HepG2 (cell line): ENCODE results near the gene TBL3. TPM values are rescaled to one million over a fixed set of nuclear protein-coding genes. Genes with fewer than 3 reads are reported as not detected.
"Not testable (repeated sequence)": the region's sequence is repeated elsewhere in the genome, so short reads cannot be mapped to it uniquely, and the experiment has no call there.

Source experiments
- ARID2 ChIP-seq: sonication (generic); formaldehyde crosslinking; IDR thresholded peaks from 2 replicates; pipeline ENCODE4 v1.8.1; 2022; ENCODE audit warnings: mild to moderate bottlenecking, missing genetic modification reagents, borderline replicate concordance
- DRAP1 ChIP-seq: IDR thresholded peaks from 2 replicates; pipeline ENCODE4 v1.6.1; 2016; ENCODE audit warnings: missing genetic modification reagents, missing compliant biosample characterization
- MAZ ChIP-seq, 2 experiments: sonication (generic) in 1 of 2; formaldehyde crosslinking in 1 of 2; IDR thresholded peaks; 2 replicates each; pipeline versions ENCODE4 v1.5.0 to v1.6.1; 2012 to 2020; ENCODE audit warnings: low read depth in 2 of 2, mild to moderate bottlenecking in 2 of 2, borderline replicate concordance in 1 of 2, improper control_type of control experiment in 1 of 2, low read length in 1 of 2, missing genetic modification reagents in 1 of 2, moderate library complexity in 1 of 2
- NAIF1 ChIP-seq: sonication (generic); formaldehyde crosslinking; IDR thresholded peaks from 2 replicates; pipeline ENCODE4 v1.5.0; 2020; ENCODE audit warnings: mild to moderate bottlenecking, missing genetic modification reagents, borderline replicate concordance
- RARA ChIP-seq: IDR thresholded peaks from 2 replicates; pipeline ENCODE4 v1.6.1; 2016; ENCODE audit warnings: missing genetic modification reagents, missing compliant biosample characterization
- RXRA ChIP-seq: sonication (generic); formaldehyde crosslinking; IDR thresholded peaks from 2 replicates; pipeline ENCODE4 v1.5.1; 2020; ENCODE audit warnings: missing genetic modification reagents
- RXRB ChIP-seq: IDR thresholded peaks from 2 replicates; pipeline ENCODE4 v1.6.1; 2016; ENCODE audit warnings: borderline replicate concordance, missing genetic modification reagents, missing compliant biosample characterization
- THRA ChIP-seq: sonication (generic); formaldehyde crosslinking; IDR thresholded peaks from 2 replicates; pipeline ENCODE4 v1.4.0; 2020; ENCODE audit warnings: missing genetic modification reagents, borderline replicate concordance
- ZEB1 ChIP-seq: IDR thresholded peaks from 2 replicates; pipeline ENCODE4 v1.6.1; 2012; ENCODE audit warnings: mild to moderate bottlenecking, low read depth, inconsistent platforms; ENCODE audit not compliant: insufficient replicate concordance
- ZNF503 ChIP-seq: sonication (generic); formaldehyde crosslinking; IDR thresholded peaks from 2 replicates; pipeline ENCODE4 v1.4.0; 2020; ENCODE audit warnings: missing genetic modification reagents
- ZNF746 ChIP-seq: sonication (generic); formaldehyde crosslinking; IDR thresholded peaks from 2 replicates; pipeline ENCODE4 v1.8.0; 2022; ENCODE audit warnings: mild to moderate bottlenecking, missing genetic modification reagents
- ZNF747 ChIP-seq: sonication (generic); formaldehyde crosslinking; IDR thresholded peaks from 2 replicates; pipeline ENCODE4 v1.8.1; 2023; ENCODE audit warnings: missing genetic modification reagents, mild to moderate bottlenecking, borderline replicate concordance
- ZNF770 ChIP-seq: sonication (generic); formaldehyde crosslinking; IDR thresholded peaks from 2 replicates; pipeline ENCODE4 v1.5.0; 2020; ENCODE audit warnings: mild to moderate bottlenecking, missing genetic modification reagents
- ZNF772 ChIP-seq: sonication (generic); formaldehyde crosslinking; IDR thresholded peaks from 2 replicates; pipeline ENCODE4 v1.5.0; 2020; ENCODE audit warnings: mild to moderate bottlenecking, missing genetic modification reagents
- polyA plus RNA-seq, 8 experiments: library from polyadenylated mRNA; depleted of rRNA in 3 of 8; stranded (reverse) in 7 of 8; unstranded in 1 of 8; fragments of >200 nt; fragmentation: Illumina TruSeq in 4 of 8; extraction: Trizol in 4 of 8; gene quantifications; 2 replicates each; pipeline versions ENCODE4 v1.2.1 to v1.2.3, GENCODE V29; 2011 to 2016; ENCODE audit warnings: low read depth in 4 of 8, missing spikeins in 1 of 8, mixed read lengths in 1 of 8; ENCODE audit not compliant: insufficient read depth in 1 of 8
- total RNA-seq, 5 experiments: library from RNA; depleted of rRNA; stranded (reverse); fragments of >200 nt; fragmentation: Illumina TruSeq; extraction: Trizol; gene quantifications; 2 replicates each; pipeline ENCODE4 v1.2.3, GENCODE V29; 2016; ENCODE audit warnings: low read depth in 1 of 5
- TF ChIP-seq, protein P1 (sequence below): sonication (generic); formaldehyde crosslinking; IDR thresholded peaks from 2 replicates; pipeline ENCODE4 v1.4.0; 2020; ENCODE audit warnings: missing genetic modification reagents, mild to moderate bottlenecking, borderline replicate concordance

TBL3 gene
- total and polyA plus RNA-seq, 2 of the 13 experiments (the other 11 are each of a cell fraction or from before 2014, with no cell fraction given), result 16.8 to 38.0 TPM

DNA sequence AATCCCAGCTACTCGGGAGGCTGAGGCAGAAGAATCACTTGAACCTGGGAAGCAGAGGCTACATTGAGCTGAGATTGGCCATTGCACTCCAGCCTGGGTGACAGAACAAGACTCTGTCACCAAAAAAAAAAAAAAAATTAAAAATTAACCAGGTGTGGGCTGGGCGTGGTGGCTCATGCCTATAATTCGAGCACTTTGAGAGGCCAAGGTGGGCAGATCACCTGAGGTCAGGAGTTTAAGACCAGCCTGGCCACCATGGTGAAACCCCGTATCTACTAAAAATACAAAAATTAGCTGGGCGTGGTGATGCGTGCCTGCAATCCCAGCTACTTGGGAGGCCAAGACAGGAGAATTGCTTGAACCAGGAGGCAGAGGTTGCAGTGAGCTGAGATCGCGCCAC is 32.0 kb upstream of the TBL3 start (continued):
- TF ChIP-seq ZNF770 (CRISPR knock-in tag) (peak; percentile 77), ZNF503 (peak; percentile 37; the same call in 1 of the 2 replicates), MAZ (CRISPR knock-in tag; IDR thresholded peaks at IDR 0.05; ENCODE audit: low read depth) (0 out of 2 replicates have a peak, but pooled peaks have one; percentile 2), ZNF747 (CRISPR knock-in tag) (0 out of 2 replicates have a peak, but pooled peaks have one; percentile 18), ARID2 (CRISPR knock-in tag) (0 out of 2 replicates have a peak, but pooled peaks have one; percentile 1), DRAP1 (CRISPR knock-in tag) (peak; percentile 62; the same call in 1 of the 2 replicates), RXRA (peak; percentile 69; the same call in 1 of the 2 replicates), ZEB1 (peak; percentile 29), RARA (CRISPR knock-in tag) (peak; percentile 81), THRA (peak; percentile 45; the same call in 1 of the 2 replicates), NAIF1 (CRISPR knock-in tag) (0 out of 2 replicates have a peak, but pooled peaks have one; percentile 13), ZNF772 (CRISPR knock-in tag) (peak; percentile 1; the same call in 1 of the 2 replicates), RXRB (CRISPR knock-in tag) (peak; percentile 33; the same call in 1 of the 2 replicates), ZNF746 (CRISPR knock-in tag) (peak; percentile 11; the same call in 1 of the 2 replicates)
- TF ChIP-seq, protein P1, sequence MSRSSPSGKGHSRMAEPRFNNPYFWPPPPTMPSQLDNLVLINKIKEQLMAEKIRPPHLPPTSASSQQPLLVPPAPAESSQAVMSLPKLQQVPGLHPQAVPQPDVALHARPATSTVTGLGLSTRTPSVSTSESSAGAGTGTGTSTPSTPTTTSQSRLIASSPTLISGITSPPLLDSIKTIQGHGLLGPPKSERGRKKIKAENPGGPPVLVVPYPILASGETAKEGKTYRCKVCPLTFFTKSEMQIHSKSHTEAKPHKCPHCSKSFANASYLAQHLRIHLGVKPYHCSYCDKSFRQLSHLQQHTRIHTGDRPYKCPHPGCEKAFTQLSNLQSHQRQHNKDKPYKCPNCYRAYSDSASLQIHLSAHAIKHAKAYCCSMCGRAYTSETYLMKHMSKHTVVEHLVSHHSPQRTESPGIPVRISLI, result peak; percentile 90
- TF ChIP-seq MAZ (IDR thresholded peaks at IDR 0.05; ENCODE audit: borderline replicate concordance, low read depth, low read length), result not testable (repeated sequence)
